HEK293 (cell line): Measurements from ENCODE around the gene PPP5C.

Experiments
- CTCF ChIA-PET: fragments of 350-600 bp; formaldehyde crosslinking; extraction: SDS; loops from one replicate; lab custom pipeline; 2021; ENCODE audit warnings: antibody characterized with exemption; lab: Yijun Ruan, JAX
- POLR2A ChIA-PET: fragments of 300-600 bp; formaldehyde crosslinking; extraction: SDS; loops from one replicate; lab custom pipeline; 2020; ENCODE audit warnings: antibody characterized with exemption, inconsistent platforms; lab: Yijun Ruan, JAX
- H3K27ac ChIP-seq: fragments of 200-500 bp; sonication (Bioruptor generic); 2 replicates; pipeline ENCODE4 v1.5.1; 2014; ENCODE audit warnings: low read depth, low read length, control low read depth, inconsistent platforms; ENCODE audit errors: extremely low read depth
- H3K36me3 ChIP-seq, 2 experiments: fragments of 200-500 bp in 1 of 2; sonication (Bioruptor generic) in 1 of 2; 1 replicate in 1 of 2; 2 replicates in 1 of 2; pipeline ENCODE4 v1.5.1; 2014 to 2017; ENCODE audit warnings: inconsistent platforms in 2 of 2, low read length in 2 of 2; ENCODE audit not compliant: control insufficient read depth in 2 of 2, insufficient read depth in 1 of 2
- H3K4me1 ChIP-seq: fragments of 200-500 bp; sonication (Bioruptor generic); 2 replicates; pipeline ENCODE4 v1.5.1; 2014; ENCODE audit warnings: mild to moderate bottlenecking, low read length, inconsistent platforms; ENCODE audit not compliant: control insufficient read depth, insufficient read depth
- H3K4me3 ChIP-seq: 2 replicates; pipeline ENCODE4 v1.5.1; 2011; ENCODE audit warnings: low read depth, mild to moderate bottlenecking, control low read depth, low read length, moderate library complexity
- H3K9me3 ChIP-seq: fragments of 200-500 bp; sonication (Bioruptor generic); 2 replicates; pipeline ENCODE4 v1.5.1; 2014; ENCODE audit warnings: low read depth, low read length, inconsistent platforms; ENCODE audit not compliant: control insufficient read depth, insufficient read depth
- KLF8 ChIP-seq: fragments of 450-650 bp; formaldehyde crosslinking; IDR thresholded peaks from 2 replicates; pipeline ENCODE4 v1.5.1; 2016; ENCODE audit warnings: missing biosample characterization, missing genetic modification characterization
- MEIS1 ChIP-seq: sonication (generic); formaldehyde crosslinking; IDR thresholded peaks from 2 replicates; pipeline ENCODE4 v1.8.1; 2022; ENCODE audit warnings: missing genetic modification reagents, mild to moderate bottlenecking, borderline replicate concordance
- OVOL3 ChIP-seq: fragments of 450-650 bp; formaldehyde crosslinking; IDR thresholded peaks from 2 replicates; pipeline ENCODE4 v1.5.1; 2016; ENCODE audit warnings: missing biosample characterization, missing genetic modification characterization
- YY2 ChIP-seq: fragments of 450-650 bp; formaldehyde crosslinking; IDR thresholded peaks from 2 replicates; pipeline ENCODE4 v1.5.1; 2016; ENCODE audit warnings: missing biosample characterization, missing genetic modification characterization
- ZFP69B ChIP-seq: fragments of 450-650 bp; formaldehyde crosslinking; IDR thresholded peaks from 2 replicates; pipeline ENCODE4 v1.5.1; 2016; ENCODE audit warnings: missing biosample characterization, missing genetic modification characterization
- ZNF133 ChIP-seq: fragments of 450-650 bp; formaldehyde crosslinking; IDR thresholded peaks from 2 replicates; pipeline ENCODE4 v1.5.1; 2016; ENCODE audit warnings: missing biosample characterization, missing genetic modification characterization
- ZNF155 ChIP-seq: fragments of 450-650 bp; formaldehyde crosslinking; IDR thresholded peaks from 2 replicates; pipeline ENCODE4 v1.5.1; 2016; ENCODE audit warnings: missing biosample characterization, missing genetic modification characterization
- ZNF157 ChIP-seq: fragments of 450-650 bp; formaldehyde crosslinking; IDR thresholded peaks from 2 replicates; pipeline ENCODE4 v1.5.1; 2016; ENCODE audit warnings: missing biosample characterization, missing genetic modification characterization
- ZNF175 ChIP-seq: fragments of 450-650 bp; formaldehyde crosslinking; IDR thresholded peaks from 2 replicates; pipeline ENCODE4 v1.5.1; 2016; ENCODE audit warnings: missing biosample characterization, missing genetic modification characterization
- ZNF211 ChIP-seq: fragments of 450-650 bp; formaldehyde crosslinking; IDR thresholded peaks from 2 replicates; pipeline ENCODE4 v1.5.1; 2016; ENCODE audit warnings: low read depth, missing biosample characterization, missing genetic modification characterization
- ZNF24 ChIP-seq: fragments of 450-650 bp; formaldehyde crosslinking; IDR thresholded peaks from 2 replicates; pipeline ENCODE4 v1.5.1; 2016; ENCODE audit warnings: missing biosample characterization, missing genetic modification characterization
- ZNF366 ChIP-seq: fragments of 450-650 bp; formaldehyde crosslinking; conservative IDR thresholded peaks from 2 replicates; pipeline ENCODE4 v1.5.1; 2016; ENCODE audit warnings: missing biosample characterization, missing genetic modification characterization
- ZNF426 ChIP-seq: fragments of 450-650 bp; formaldehyde crosslinking; IDR thresholded peaks from 2 replicates; pipeline ENCODE4 v1.5.1; 2017; ENCODE audit warnings: missing biosample characterization, missing genetic modification characterization, mild to moderate bottlenecking, inconsistent platforms, moderate library complexity
- ZNF48 ChIP-seq: fragments of 450-650 bp; formaldehyde crosslinking; IDR thresholded peaks from 2 replicates; pipeline ENCODE4 v1.5.1; 2016; ENCODE audit warnings: missing biosample characterization, missing genetic modification characterization
- ZNF548 ChIP-seq: fragments of 450-650 bp; formaldehyde crosslinking; IDR thresholded peaks from 2 replicates; pipeline ENCODE4 v1.5.1; 2016; ENCODE audit warnings: missing biosample characterization, missing genetic modification characterization
- ZNF596 ChIP-seq: fragments of 450-650 bp; IDR thresholded peaks from 2 replicates; pipeline ENCODE4 v1.5.0; 2018; ENCODE audit warnings: missing biosample characterization, mild to moderate bottlenecking, missing genetic modification characterization, moderate library complexity
- ZNF701 ChIP-seq: fragments of 450-650 bp; formaldehyde crosslinking; IDR thresholded peaks from 2 replicates; pipeline ENCODE4 v1.5.1; 2016; ENCODE audit warnings: missing biosample characterization, missing genetic modification characterization
- TF ChIP-seq, protein P1 (sequence below): fragments of 450-650 bp; formaldehyde crosslinking; conservative IDR thresholded peaks from 2 replicates; pipeline ENCODE4 v1.5.1; 2016; ENCODE audit warnings: low read depth, missing biosample characterization, missing genetic modification characterization
- TF ChIP-seq, protein P2 (sequence below): fragments of 450-650 bp; formaldehyde crosslinking; IDR thresholded peaks from 2 replicates; pipeline ENCODE4 v1.5.1; 2016; ENCODE audit warnings: missing biosample characterization, missing genetic modification characterization

Gene PPP5C

GRCh38 chr19:46428239-46429135, 81.6 kb downstream of the PPP5C start, which contains the start of gene PNMA8C:
Gene PNMA8C, minus strand, starts transcription at chr19:46428936. Its CDS starts 577 bp downstream, at chr19:46428359.
- ChIA-PET CTCF (interaction anchor here (0.7 to 1.9 kb wide), 5 partner anchors 22 to 168 kb away, joined by 3 to 10 read pairs (median 4); no protein-coding TSS in a partner anchor), POLR2A (no interaction called here)
- no peak for TF ChIP-seq ZNF596 (tag by site-specific recombination)
- TF ChIP-seq ZNF133 = peak; percentile 41; the same call in 1 of the 2 replicates
- Histone ChIP-seq H3K4me1 (peaks cover 7% of the 10 kb centered on the region), H3K27ac (no peak within 1 kb of the TSS), H3K4me3 (peak within 1 kb of the TSS; percentile 14; the same call in 1 of the 2 replicates), H3K9me3 (no peaks in the 10 kb centered on the region), H3K36me3 (no peaks in the 10 kb centered on the region)

GRCh38 chr19:46429999-46430398, 83.1 kb downstream of the PPP5C start:
- no peaks in the 10 kb centered on the region for H3K36me3 ChIP-seq
- ChIA-PET POLR2A (interaction anchor here (0.6 kb wide), 1 partner anchor 22 kb away, joined by 3 read pairs; no protein-coding TSS in a partner anchor), CTCF (no interaction called here)
- peaks cover 7% of the 10 kb centered on the region for H3K4me1 ChIP-seq
- TF ChIP-seq ZNF366 (tag by site-specific recombination) (peak; percentile 47; the same call in 1 of the 2 replicates), ZNF24 (no peak)
- no peaks in the 10 kb centered on the region for H3K9me3 ChIP-seq
- H3K27ac ChIP-seq = no peak overlapping the region
- H3K4me3 ChIP-seq = no peak overlapping the region

- H3K36me3 ChIP-seq = no peaks in the 10 kb centered on the region
- CTCF ChIA-PET = interaction anchor here (0.6 to 3.1 kb wide), 7 partner anchors 15 to 291 kb away, joined by 3 to 25 read pairs (median 3); no protein-coding TSS in a partner anchor
- TF ChIP-seq OVOL3 (tag by site-specific recombination) (no peak), ZNF548 (tag by site-specific recombination) (no peak), ZNF48 (tag by site-specific recombination) (no peak), YY2 (tag by site-specific recombination) (no peak), MEIS1 (CRISPR knock-in tag) (no peak), ZNF426 (tag by site-specific recombination) (no peak), ZNF157 (no peak), ZFP69B (tag by site-specific recombination) (no peak), ZNF596 (tag by site-specific recombination) (no peak), ZNF211 (tag by site-specific recombination) (no peak), ZNF155 (tag by site-specific recombination) (no peak), KLF8 (tag by site-specific recombination) (no peak), ZNF701 (no peak), ZNF175 (tag by site-specific recombination) (no peak)
- TF ChIP-seq, protein P1, sequence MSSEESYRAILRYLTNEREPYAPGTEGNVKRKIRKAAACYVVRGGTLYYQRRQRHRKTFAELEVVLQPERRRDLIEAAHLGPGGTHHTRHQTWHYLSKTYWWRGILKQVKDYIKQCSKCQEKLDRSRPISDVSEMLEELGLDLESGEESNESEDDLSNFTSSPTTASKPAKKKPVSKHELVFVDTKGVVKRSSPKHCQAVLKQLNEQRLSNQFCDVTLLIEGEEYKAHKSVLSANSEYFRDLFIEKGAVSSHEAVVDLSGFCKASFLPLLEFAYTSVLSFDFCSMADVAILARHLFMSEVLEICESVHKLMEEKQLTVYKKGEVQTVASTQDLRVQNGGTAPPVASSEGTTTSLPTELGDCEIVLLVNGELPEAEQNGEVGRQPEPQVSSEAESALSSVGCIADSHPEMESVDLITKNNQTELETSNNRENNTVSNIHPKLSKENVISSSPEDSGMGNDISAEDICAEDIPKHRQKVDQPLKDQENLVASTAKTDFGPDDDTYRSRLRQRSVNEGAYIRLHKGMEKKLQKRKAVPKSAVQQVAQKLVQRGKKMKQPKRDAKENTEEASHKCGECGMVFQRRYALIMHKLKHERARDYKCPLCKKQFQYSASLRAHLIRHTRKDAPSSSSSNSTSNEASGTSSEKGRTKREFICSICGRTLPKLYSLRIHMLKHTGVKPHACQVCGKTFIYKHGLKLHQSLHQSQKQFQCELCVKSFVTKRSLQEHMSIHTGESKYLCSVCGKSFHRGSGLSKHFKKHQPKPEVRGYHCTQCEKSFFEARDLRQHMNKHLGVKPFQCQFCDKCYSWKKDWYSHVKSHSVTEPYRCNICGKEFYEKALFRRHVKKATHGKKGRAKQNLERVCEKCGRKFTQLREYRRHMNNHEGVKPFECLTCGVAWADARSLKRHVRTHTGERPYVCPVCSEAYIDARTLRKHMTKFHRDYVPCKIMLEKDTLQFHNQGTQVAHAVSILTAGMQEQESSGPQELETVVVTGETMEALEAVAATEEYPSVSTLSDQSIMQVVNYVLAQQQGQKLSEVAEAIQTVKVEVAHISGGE = no peak
- TF ChIP-seq, protein P2, sequence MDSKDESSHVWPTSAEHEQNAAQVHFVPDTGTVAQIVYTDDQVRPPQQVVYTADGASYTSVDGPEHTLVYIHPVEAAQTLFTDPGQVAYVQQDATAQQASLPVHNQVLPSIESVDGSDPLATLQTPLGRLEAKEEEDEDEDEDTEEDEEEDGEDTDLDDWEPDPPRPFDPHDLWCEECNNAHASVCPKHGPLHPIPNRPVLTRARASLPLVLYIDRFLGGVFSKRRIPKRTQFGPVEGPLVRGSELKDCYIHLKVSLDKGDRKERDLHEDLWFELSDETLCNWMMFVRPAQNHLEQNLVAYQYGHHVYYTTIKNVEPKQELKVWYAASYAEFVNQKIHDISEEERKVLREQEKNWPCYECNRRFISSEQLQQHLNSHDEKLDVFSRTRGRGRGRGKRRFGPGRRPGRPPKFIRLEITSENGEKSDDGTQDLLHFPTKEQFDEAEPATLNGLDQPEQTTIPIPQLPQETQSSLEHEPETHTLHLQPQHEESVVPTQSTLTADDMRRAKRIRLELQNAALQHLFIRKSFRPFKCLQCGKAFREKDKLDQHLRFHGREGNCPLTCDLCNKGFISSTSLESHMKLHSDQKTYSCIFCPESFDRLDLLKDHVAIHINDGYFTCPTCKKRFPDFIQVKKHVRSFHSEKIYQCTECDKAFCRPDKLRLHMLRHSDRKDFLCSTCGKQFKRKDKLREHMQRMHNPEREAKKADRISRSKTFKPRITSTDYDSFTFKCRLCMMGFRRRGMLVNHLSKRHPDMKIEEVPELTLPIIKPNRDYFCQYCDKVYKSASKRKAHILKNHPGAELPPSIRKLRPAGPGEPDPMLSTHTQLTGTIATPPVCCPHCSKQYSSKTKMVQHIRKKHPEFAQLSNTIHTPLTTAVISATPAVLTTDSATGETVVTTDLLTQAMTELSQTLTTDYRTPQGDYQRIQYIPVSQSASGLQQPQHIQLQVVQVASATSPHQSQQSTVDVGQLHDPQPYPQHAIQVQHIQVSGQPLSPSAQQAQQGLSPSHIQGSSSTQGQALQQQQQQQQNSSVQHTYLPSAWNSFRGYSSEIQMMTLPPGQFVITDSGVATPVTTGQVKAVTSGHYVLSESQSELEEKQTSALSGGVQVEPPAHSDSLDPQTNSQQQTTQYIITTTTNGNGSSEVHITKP (tag by site-specific recombination) = no peak
- TF ChIP-seq, all 188 proteins: peak for 0
- Histone ChIP-seq H3K4me1 (no peaks in the 10 kb centered on the region; the same call in 1 of the 2 replicates), H3K9me3 (no peaks in the 10 kb centered on the region), H3K27ac (no peak overlapping the region), H3K4me3 (no peak overlapping the region)
- POLR2A ChIA-PET = interaction anchor here (0.7 to 1.4 kb wide), 2 partner anchors 19 to 235 kb away, joined by 5 to 7 read pairs; partner anchors contain the start of gene CCDC8
Observed at GRCh38 chr19:46431824-46432223, 84.9 kb downstream of the PPP5C start.
